KBM-7 (cell line): ENCODE measurements around the gene ENOX1.

Experiments
- DNase-seq: peaks from one replicate; pipeline ENCODE4 v3.0.0-alpha.2; 2015
- in situ Hi-C: fragments of 300-500 bp; cut with MboI; formaldehyde crosslinking; loops from 2 replicates; pipeline ENCODE4 v1.14.3; 2020; ENCODE audit warnings: low sequenced_read_pairs, low pct_unique_long_range_greater_than_20kb, mixed read lengths

The ENOX1 gene

DNA sequence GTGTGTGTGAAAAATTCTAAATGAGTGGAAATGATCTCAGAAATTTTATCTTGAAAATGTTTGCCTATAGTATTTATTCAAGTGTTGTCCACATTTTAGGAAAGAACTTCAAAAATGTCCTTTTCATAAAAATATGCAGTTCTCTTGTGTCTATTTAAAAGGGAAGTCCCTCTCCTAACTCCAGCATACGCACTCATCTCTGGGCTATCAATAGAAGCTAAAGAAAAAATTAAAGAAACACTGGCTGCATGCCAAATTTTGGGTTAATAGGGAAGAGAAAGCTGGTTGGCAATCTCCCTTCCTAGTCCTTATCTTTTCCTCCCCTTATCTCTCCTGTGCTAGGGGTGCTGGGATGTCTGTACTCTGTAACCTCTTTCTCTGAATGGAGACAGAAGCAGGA lies 313.3 kb downstream of the ENOX1 start:
- DNase-seq = no peak
- in situ Hi-C loops = no loop called here

DNA sequence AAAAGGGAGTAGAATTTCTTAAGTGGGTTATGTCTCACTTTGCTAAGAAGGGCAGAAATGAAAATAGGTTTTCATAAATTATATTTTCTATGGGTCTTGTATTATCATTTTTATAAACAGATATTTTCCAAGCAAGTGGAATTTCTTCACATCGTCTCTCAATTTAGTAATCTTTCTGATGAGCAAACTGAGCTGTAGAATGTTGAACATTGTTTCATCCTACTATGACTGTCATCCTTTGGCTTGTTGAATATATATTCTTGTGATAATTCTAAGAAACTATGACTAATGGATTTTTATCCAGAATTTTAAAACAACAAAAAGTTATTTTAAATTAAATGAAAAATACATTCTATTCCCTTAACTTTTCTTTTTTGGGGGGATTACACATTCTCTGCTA lies 313.8 kb downstream of the ENOX1 start:
- no peak for DNase-seq
- in situ Hi-C loops = no loop called here

GRCh38 chr13:43472339-43472738 lies 314.4 kb downstream of the ENOX1 start:
- in situ Hi-C loops = no loop called here
- DNase-seq = no peak

DNA sequence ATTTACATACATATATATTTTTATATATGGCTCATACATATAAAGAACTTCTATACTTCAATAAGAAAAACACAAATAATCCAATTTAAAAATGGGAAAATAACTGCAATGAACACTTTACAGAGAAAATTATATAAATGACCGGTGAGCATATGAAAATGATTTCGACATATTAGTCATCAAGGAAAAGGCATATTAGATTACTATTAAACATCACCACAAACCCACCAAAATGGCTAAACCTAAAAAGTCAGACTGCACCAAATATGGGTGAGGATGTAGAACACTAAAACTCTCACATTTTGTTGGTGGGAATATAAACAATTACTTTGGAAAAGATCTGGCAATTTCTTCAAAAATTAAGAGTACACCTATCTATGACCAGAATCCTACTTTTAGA lies 316.2 kb downstream of the ENOX1 start:
- in situ Hi-C loops = no loop called here
- no peak for DNase-seq

DNA sequence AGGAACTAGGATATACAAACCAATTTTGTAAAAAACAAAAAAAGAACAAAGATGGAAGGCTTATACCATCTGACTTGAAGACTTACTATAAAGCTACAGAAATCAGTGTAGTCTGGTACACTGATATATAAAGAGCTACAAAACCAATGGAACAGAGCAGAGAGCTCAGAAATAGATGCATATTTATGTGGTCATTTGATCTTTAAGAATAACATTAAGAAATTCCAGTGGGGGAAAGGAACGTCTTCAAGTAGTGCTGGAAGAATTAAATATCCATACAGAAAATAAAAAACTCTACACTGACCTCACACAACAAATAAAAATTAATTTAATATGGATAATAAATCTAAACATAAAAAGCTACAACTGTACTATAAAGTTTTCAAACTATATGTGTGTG lies 317.0 kb downstream of the ENOX1 start:
- in situ Hi-C loops = no loop called here
- DNase-seq = no peak

DNA sequence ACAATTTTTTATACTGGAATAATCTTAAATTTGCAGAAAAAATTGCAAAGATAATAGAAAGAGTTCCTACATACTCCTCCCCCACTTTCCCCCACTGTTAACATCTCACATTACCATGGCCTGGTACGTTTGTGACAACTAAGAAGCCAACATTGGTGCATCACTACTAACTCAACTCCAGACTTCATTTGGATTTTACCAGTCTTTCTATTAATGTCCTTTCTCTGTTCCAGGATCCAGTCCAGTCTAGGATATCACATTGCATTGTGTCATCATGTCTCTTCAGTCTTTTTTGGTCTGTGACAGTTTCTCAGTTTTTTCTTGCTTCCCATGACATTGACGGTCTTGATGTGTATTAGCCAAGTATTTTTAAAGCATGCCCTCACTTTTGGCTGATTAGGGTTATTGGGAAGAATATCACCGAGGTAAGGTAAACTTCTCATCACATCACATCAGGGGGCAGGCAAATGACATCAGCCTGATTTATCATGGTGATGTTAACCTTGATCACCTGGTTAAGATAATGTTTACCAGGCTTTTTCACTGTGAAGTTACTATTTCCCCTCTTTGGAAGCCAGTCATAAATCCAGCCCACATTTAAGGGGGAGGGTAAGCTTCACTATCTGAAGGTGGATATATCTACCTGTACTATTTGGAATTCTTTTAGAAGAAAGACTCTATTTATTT lies 322.1 kb downstream of the ENOX1 start:
- in situ Hi-C loops = no loop called here
- DNase-seq = no peak

- in situ Hi-C loops = no loop called here
- no peak for DNase-seq
These were observed 338.0 kb downstream of the ENOX1 start for GRCh38 chr13:43448605-43449336.

- no peak for DNase-seq
- in situ Hi-C loops = no loop called here
These were observed 340.6 kb downstream of the ENOX1 start for GRCh38 chr13:43446126-43446525.

DNA sequence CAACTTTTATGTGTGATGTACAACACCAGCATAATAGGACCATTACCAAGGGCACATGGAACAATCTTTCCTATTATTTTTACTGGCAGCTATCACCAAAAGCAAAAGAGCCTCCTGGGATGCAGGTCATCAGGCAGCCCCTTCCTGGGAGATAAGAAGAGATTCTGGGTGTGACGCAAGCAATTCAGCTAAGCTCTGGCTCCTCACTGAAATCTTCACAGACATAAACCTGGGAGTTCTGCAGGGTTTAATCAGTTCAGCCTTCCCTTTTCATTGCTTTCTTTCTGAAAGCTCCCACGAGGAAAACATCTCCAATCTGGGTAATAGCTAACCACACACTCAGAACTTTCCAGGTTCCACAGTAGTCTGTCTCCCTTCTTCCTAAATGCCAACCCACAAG lies 341.1 kb downstream of the ENOX1 start:
- DNase-seq = no peak
- in situ Hi-C loops = no loop called here

GRCh38 chr13:43444081-43444480 lies 342.7 kb downstream of the ENOX1 start:
- no peak for DNase-seq
- in situ Hi-C loops = no loop called here

DNA sequence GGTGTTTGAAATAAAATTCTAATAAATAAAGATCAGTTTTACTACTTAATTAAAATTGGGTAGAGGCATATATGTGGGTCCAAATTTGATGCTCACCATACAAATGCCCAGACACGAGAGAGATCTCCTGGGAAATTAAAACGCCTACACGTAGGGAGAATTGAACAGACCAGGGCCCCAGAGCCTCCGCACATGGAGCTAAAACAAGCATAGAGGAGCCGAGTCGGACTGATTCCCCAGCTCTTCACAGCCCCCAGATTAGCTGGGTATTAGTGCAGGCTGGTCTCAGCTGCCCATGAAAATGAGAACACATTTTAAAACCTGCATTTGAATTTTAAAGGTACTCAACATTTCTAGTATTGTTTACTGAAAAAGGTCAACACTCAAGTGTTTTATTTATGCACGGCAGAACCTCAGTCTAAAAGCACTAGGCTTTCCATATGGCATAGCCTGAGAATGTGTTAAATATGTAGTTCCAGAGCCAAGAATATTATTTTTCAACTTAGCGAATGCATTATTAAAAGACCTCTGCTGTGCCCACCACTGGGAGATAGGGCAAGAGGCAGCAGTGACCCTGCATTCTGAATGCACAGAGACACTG lies 344.8 kb downstream of the ENOX1 start:
- no peak for DNase-seq
- in situ Hi-C loops = no loop called here

DNA sequence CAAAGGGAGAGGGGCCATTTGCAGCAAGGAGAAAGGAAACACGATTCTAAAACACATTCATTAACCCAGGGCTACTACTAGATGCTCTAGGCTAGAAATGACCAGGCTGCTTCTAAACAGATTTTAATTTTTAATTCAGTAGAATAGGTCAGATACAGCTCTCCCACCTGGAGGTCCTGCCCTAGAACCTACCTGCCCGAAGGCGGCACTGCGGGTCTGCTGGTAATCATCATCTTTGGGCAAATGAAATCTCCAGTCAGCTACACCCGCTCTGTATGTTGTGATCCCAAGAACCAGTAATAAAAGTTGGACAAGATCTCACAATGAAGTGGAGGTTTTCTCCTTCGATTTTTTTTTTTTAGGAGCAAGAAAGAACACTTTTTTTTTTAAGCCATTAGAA lies 345.3 kb downstream of the ENOX1 start:
- DNase-seq = no peak

DNA sequence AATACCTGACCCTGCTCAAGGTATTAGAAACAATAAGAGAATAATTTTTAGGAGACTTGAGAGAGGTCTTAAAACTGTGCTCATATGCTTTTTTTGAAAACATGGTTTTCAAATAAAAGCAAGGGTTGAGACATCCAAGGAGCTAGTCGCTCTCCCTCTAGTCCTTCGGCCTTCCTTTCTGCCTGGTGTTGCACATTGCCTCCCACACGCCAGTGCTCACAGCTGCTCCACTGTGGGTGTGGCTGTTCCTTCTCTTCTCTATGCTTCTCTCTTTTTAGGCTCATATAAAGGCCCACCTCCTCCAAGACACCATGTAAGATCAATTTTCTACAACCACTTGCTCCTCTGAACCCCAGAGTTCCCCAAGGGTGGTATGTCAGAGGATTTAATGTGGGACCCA lies 352.6 kb downstream of the ENOX1 start:
- in situ Hi-C loops = no loop called here
- no peak for DNase-seq

More for the DNA sequence above, 345.3 kb downstream of the ENOX1 start:
- in situ Hi-C loops = no loop called here

DNA sequence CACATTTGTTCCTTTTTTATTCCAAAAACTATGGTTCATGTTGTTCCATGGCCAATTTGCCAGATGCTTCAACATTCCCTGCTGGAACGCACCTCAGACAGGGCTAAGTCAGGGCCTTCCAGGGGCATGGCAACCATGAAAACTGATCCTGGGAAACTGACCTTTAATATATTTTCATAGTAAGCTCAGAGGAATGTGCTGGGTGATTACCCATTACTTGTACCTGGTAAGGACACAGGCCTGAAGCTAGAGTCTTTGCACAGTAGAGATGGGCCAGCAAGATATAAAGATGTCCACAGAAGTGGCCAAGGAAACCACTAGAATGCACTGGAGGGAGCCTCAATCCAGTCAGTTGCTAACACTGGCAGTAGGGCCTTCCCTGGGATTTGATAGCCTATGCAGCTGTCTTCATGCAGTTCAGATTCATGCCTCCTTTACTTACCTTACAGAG lies 353.1 kb downstream of the ENOX1 start:
- DNase-seq = no peak
- in situ Hi-C loops = no loop called here

- no peak for DNase-seq
- in situ Hi-C loops = no loop called here
These were observed 353.8 kb downstream of the ENOX1 start for GRCh38 chr13:43432958-43433357.

DNA sequence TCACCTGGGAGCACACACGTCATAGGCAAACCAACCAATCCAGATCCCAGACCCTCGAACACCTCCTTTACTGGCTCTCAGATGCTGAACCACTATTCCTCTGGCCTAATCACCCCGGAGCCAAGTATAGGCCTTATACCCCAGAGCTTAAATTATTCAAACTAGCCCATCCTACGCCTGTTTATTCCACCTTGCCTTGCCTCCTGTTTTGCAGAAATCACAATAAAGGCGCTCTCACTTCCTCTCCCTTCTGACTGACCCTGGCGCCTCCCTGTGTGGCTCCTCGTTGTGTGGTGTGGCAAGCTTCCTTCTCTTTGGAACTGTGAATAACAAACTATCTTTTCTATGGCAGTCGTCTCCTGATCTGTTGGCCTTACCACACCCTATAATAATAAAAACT lies 354.9 kb downstream of the ENOX1 start:
- in situ Hi-C loops = no loop called here
- DNase-seq = no peak

- in situ Hi-C loops = no loop called here
- DNase-seq = no peak
These were observed 355.5 kb downstream of the ENOX1 start for GRCh38 chr13:43431290-43431716.

DNA sequence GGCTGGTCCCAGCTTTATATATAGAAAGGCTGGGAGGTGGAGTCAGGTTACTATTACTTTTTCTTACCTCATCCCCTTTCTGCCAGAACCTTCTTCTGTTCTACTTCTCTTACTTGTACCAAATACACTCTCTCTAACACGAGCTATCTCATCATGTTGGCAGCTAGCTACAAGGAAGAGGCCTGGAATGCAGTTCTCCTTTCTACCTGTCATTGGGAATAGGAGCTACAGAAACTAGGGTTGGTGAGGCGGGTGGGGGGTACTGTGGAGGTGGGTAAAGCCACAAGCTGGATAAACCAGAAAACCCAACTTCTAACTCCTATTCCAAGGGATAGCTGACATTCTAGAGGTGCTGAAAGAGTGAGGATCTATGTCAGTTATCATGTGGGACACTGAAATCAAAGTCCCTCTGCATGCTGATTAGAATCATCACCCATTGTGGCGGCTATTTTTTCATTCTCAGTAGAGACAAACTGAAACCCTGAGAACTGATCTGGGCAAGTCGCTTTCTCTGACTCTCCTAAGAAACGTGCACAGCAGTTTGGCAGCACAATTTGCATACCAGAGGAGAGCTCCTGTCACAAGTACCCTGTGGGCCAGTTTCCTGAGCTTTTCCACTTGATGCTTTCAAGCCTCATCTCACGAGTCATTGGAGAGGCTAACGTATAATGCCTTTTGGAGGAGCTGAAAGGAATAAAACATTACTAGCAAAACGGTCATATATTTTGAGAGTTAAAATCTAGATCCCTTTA lies 358.1 kb downstream of the ENOX1 start:
- in situ Hi-C loops = no loop called here
- DNase-seq = no peak

GRCh38 chr13:43426355-43426754 lies 360.4 kb downstream of the ENOX1 start:
- DNase-seq = no peak
- in situ Hi-C loops = no loop called here

DNA sequence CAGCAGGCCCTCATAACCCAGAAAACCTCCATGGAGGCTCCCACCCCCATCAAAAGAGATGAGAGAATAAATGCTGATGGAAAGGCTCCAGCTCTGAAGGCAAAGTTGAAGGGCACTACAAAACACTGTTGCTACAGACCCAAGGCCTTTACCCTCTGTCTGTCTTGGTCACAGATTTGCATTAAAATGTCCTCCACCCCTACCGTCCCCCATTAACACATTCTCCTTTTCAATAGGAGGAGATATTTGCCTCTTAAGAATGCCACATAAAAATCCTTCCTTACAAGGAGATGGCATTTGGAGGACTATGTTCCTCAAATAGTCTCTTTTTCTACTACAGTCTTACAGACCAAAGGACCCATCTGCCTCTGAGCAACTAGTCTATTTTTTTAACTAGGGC lies 361.5 kb downstream of the ENOX1 start:
- in situ Hi-C loops = no loop called here
- DNase-seq = no peak
